ENCODE measurements around the gene MT1HL1.
"Not testable (repeated sequence)": the region's sequence is repeated elsewhere in the genome, so short reads cannot be mapped to it uniquely, and the experiment has no call there.

Gene MT1HL1

GRCh38 chr1:237016626-237017025 is 12.4 kb upstream of the MT1HL1 start:
- no peak for DNase-seq (ENCODE audit: low read depth in 2 of 2)

GRCh38 chr1:237013608-237014007 is 9.4 kb upstream of the MT1HL1 start:
- no peak for DNase-seq (ENCODE audit: low read depth in 2 of 2)

- no peak for DNase-seq (ENCODE audit: low read depth in 2 of 2)
Measured at GRCh38 chr1:237012788-237013383, 8.6 kb upstream of the MT1HL1 start.

GRCh38 chr1:237012361-237012760 is 8.1 kb upstream of the MT1HL1 start:
- DNase-seq (ENCODE audit: low read depth in 2 of 2): no peak

GRCh38 chr1:237011432-237011831 is 7.2 kb upstream of the MT1HL1 start:
- DNase-seq (ENCODE audit: low read depth in 2 of 2): no peak

GRCh38 chr1:237009611-237010010 is 5.4 kb upstream of the MT1HL1 start:
- DNase-seq (ENCODE audit: low read depth in 2 of 2): no peak

- no peak for DNase-seq (ENCODE audit: low read depth in 2 of 2)
Measured at GRCh38 chr1:237007147-237007881, 3.1 kb upstream of the MT1HL1 start.

GRCh38 chr1:237005674-237006073 is 1.4 kb upstream of the MT1HL1 start:
- no peak for DNase-seq (ENCODE audit: low read depth in 2 of 2)

- DNase-seq (ENCODE audit: low read depth in 2 of 2): no peak
Measured at GRCh38 chr1:237003516-237003915, 725 bp downstream of the MT1HL1 start.

- DNase-seq (ENCODE audit: low read depth in 2 of 2): no peak
Measured at GRCh38 chr1:237000191-237000590, 4.0 kb downstream of the MT1HL1 start.

GRCh38 chr1:236998546-236998945 is 5.7 kb downstream of the MT1HL1 start:
- no peak for DNase-seq (ENCODE audit: low read depth in 2 of 2)

GRCh38 chr1:236997882-236998281 is 6.4 kb downstream of the MT1HL1 start:
- DNase-seq (ENCODE audit: low read depth in 2 of 2): no peak

GRCh38 chr1:236997361-236997760 is 6.9 kb downstream of the MT1HL1 start:
- DNase-seq (ENCODE audit: low read depth in 2 of 2): no peak

GRCh38 chr1:236994450-236994849 is 9.8 kb downstream of the MT1HL1 start:
- no peak for DNase-seq (ENCODE audit: low read depth in 2 of 2)

GRCh38 chr1:236992449-236992848 is 11.8 kb downstream of the MT1HL1 start:
- no peak for DNase-seq (ENCODE audit: low read depth in 2 of 2)

- DNase-seq (ENCODE audit: low read depth in 2 of 2): no peak
Measured at GRCh38 chr1:236990052-236990445, 14.2 kb downstream of the MT1HL1 start.

- no peak for DNase-seq (ENCODE audit: low read depth in 2 of 2)
Measured at GRCh38 chr1:236989290-236990051, 14.8 kb downstream of the MT1HL1 start.

- DNase-seq (ENCODE audit: low read depth in 2 of 2): no peak
Measured at GRCh38 chr1:236983818-236984217, 20.4 kb downstream of the MT1HL1 start.

- DNase-seq (ENCODE audit: low read depth in 2 of 2): no peak
Measured at GRCh38 chr1:236982380-236982779, 21.9 kb downstream of the MT1HL1 start.

GRCh38 chr1:236981431-236981830 is 22.8 kb downstream of the MT1HL1 start:
- not testable (repeated sequence) for DNase-seq (ENCODE audit: low read depth in 2 of 2)

- no peak for DNase-seq (ENCODE audit: low read depth in 2 of 2)
Measured at GRCh38 chr1:236980673-236981072, 23.6 kb downstream of the MT1HL1 start.

GRCh38 chr1:236979149-236979900 is 24.9 kb downstream of the MT1HL1 start:
- DNase-seq (ENCODE audit: low read depth in 2 of 2): no peak
